ENCODE measurements around the gene SAMSN1.

DNA sequence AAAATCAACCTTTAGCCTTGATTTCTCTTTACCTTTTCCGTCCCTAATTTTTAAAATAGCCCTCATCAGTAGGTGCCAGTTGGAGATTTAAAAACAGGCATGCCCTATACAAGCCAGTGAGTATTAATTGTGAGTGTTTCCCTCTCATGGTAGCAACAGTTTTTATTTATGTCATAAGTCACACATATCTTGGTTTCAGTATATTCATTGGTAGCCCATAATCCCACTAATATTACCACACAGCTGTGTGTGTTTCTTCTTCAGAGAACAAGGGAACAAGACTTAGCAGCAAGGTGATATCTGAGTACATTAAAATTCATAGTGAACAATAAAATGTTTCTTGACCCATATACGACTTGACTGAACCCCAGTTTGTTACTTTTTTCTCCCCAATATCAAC, 94.6 kb downstream of the SAMSN1 start:
- no peak for TF ChIP-seq CTCF (IDR thresholded peaks at IDR 0.05)
- no peak for TF ChIP-seq POLR2A (IDR thresholded peaks at IDR 0.05)

Data from gastroesophageal sphincter (tissue), 3 donors.